GM10248 (cell line): ENCODE measurements around the gene PCDHGC5.
A peak's percentile ranks its signal among the peaks of the same experiment; 100 is the strongest.

Source experiments
- CTCF ChIA-PET: fragments of 300-600 bp; sonication (Branson Sonifier 250); formaldehyde crosslinking; extraction: SDS; loops from one replicate; lab custom pipeline; 2021; ENCODE audit warnings: antibody characterized with exemption; lab: Yijun Ruan, JAX
- POLR2A ChIA-PET: fragments of 350-650 bp; sonication (Branson Sonifier 250); formaldehyde crosslinking; extraction: SDS; loops from one replicate; lab custom pipeline; 2020; ENCODE audit warnings: antibody characterized with exemption; lab: Yijun Ruan, JAX
- DNase-seq: peaks from one replicate; pipeline ENCODE4 v3.0.0; 2012; ENCODE audit errors: extremely low spot score
- TF ChIP-seq, protein P1 (sequence below): IDR thresholded peaks from 2 replicates; pipeline ENCODE4 v1.5.1; 2012; ENCODE audit warnings: mild to moderate bottlenecking, low read depth; ENCODE audit errors: extremely low read depth, missing control alignments, control extremely low read depth

Gene PCDHGC5

DNA sequence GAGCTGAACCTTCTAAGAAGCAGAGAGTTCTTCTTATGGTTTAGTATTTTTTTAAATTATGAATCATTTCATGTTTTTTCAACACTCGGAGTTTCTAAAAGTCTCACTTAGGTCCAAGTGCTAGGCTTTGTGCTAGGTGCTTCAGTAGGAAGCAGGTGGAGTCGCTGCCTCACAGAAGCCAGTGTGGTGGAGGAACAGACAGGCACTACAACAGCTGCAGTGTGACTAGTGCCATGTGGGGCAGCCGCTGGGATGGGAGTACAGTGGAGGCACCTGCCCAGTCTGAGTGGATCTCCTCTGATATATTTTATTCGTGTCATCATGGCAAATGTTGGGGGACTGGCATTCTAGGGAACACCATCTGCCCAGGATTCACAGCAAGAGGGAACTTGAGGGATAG, 15.3 kb downstream of the PCDHGC5 start:
- CTCF ChIA-PET, result interaction anchor here (1.0 to 14.8 kb wide), 7 partner anchors 9 to 88 kb away, joined by 3 to 214 read pairs (median 11); partner anchors contain the start of genes PCDHGA10, PCDHGA11, PCDHGB7 and PCDHGC3
- POLR2A ChIA-PET, result no interaction called here
- TF ChIP-seq, protein P1, sequence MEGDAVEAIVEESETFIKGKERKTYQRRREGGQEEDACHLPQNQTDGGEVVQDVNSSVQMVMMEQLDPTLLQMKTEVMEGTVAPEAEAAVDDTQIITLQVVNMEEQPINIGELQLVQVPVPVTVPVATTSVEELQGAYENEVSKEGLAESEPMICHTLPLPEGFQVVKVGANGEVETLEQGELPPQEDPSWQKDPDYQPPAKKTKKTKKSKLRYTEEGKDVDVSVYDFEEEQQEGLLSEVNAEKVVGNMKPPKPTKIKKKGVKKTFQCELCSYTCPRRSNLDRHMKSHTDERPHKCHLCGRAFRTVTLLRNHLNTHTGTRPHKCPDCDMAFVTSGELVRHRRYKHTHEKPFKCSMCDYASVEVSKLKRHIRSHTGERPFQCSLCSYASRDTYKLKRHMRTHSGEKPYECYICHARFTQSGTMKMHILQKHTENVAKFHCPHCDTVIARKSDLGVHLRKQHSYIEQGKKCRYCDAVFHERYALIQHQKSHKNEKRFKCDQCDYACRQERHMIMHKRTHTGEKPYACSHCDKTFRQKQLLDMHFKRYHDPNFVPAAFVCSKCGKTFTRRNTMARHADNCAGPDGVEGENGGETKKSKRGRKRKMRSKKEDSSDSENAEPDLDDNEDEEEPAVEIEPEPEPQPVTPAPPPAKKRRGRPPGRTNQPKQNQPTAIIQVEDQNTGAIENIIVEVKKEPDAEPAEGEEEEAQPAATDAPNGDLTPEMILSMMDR, result no peak
- peak; percentile 9 for DNase-seq

DNA sequence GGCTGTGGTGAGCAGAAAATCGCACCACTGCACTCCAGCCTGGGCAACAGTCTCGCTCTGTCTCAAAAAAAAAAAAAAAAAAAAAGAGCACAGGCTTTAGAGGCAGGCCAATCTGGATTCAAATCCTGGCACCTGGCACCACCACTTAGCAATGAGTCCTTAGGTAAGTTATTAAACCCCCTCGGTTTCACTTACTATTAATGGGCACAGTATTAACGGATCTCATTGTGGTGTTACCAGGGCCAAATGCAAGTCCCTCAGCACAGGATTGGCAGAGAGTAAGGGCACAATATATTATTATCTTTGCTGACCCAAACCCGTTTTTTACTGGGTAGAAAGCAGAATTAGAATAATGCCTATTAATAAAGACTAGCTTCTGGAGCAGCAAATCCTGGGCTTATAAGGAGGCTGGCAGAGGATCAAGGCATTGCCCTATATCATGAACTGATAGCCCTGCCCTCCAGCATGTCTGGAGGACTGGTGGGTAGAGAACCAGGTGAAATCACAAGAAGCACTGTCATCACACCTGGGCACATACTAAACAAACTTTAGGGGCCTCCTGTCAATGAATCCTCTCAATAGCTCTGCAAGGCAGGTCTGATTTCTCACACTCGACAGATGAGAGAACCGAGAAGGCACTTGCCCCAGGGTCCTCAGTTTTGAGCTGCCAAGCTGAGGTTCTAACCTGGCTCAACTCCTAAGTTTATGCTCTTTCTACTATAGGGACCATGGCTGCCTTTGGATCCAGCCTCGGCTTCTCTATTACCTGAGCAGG, 17.7 kb downstream of the PCDHGC5 start:
- TF ChIP-seq, protein P1, result no peak

DNA sequence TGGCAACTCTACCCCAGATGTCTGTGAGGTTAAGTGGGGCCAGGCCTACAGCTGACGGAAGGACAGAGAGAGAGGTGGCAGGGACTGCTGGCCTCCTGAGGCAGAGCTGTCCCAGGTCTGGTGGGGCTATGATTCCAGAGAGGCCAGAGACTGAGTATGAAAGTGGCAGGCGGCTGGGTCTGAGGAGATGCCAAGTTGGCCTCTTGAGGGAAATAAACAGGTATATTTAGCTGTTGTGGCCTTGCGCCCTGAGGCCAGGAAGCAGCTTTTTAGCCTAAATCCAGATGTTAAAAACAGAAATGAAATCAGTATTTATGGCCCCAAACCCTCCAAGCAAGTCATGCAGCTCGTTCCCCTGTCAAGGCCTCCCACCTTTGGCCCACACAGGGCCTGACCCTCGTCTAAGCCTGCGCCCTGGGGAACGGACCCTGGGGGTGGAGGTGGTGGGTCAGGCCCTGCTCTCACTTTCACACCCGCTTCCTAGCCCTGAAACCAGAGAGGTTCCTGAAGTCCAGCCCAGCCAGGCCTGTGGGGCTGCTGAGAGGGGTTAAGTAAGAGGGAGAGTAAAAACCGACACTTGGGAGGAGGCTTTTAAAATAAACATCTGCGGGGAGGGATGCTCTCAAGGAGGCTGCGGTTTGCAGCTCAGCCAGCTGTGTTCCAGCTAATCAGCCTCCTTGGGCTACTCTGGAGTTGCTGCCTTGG, 18.7 kb downstream of the PCDHGC5 start:
- ChIA-PET CTCF (interaction anchor here (0.9 to 14.8 kb wide), 19 partner anchors 8 to 177 kb away, joined by 3 to 214 read pairs (median 5); partner anchors contain the start of genes PCDHGA1, PCDHGA10, PCDHGA11 and PCDHGB7), POLR2A (no interaction called here)
- TF ChIP-seq, protein P1, result no peak
- peak; percentile 63 for DNase-seq

More for the DNA sequence above, 17.7 kb downstream of the PCDHGC5 start:
- ChIA-PET CTCF (interaction anchor here (1.1 to 14.8 kb wide), 15 partner anchors 9 to 176 kb away, joined by 3 to 214 read pairs (median 7); partner anchors contain the start of genes PCDHGA1, PCDHGA10, PCDHGA11 and PCDHGB7), POLR2A (no interaction called here)
- no peak for DNase-seq

DNA sequence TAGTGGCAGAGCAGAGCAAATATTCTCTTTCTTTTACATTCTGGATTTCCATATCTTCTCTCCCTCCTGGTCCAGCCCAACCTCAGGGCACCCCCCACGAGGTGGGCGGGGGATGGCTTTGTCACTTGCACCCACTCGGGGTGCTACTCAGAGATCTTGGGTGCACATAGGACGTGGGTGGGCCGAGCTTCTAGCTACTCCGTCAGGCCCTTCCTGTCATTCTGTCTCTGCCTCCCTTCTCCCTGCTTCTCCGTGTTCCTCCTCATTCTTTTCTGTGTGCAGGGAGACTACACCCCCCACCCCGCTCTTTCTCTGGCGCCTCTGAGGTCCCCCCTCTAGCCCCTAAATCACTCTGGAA, 19.5 kb downstream of the PCDHGC5 start:
- CTCF ChIA-PET, result interaction anchor here (0.9 to 14.8 kb wide), 16 partner anchors 9 to 178 kb away, joined by 3 to 214 read pairs (median 8); partner anchors contain the start of genes PCDHGA1, PCDHGA10, PCDHGA11 and PCDHGB7
- DNase-seq, result no peak
- TF ChIP-seq, protein P1, result no peak
- POLR2A ChIA-PET, result no interaction called here

DNA sequence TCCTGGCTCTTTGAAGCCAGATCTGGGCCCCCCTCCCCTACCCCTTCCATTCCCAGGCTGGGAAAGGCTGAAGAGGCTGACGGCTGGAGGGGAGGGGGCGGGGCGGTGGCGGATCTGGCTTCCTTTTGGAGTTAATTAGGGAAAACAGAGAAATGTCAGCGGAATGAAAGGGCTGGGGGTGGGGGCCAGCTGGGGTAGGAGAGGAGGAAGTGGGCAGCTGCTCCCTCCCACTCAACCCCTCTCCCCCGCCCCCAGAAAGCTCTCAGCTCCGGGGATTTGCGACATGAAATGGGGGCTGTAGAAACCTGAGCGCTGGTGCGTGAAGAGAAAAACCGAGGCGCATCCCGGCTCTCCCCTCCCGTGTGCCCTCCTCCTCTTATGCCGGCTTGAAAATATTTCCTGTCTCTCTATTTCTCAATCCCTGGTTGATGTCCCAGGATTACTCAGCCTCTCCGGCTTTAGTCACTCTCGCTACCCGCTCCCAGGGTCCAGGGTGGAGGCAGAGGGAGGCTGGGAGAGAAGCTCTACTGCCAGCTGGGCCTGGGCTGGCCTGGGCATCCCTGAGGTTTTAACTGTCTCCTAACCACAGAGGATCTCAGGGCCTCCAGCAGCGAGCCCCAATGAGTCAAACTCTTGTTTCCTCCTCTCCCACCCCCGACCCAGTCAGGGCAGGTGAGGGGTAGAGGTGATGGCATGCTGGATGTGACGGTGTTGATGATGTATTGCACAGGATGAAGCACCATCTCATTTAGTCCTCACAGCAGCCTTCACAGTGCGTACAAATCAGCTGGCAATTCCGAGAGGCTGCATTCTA, 20.1 kb downstream of the PCDHGC5 start:
- DNase-seq, result peak; percentile 38
- TF ChIP-seq, protein P1, result no peak
- CTCF ChIA-PET, result interaction anchor here (0.7 to 14.8 kb wide), 19 partner anchors 9 to 180 kb away, joined by 3 to 214 read pairs (median 4); partner anchors contain the start of genes DIAPH1, PCDHGA1, PCDHGA10 and PCDHGA11
- POLR2A ChIA-PET, result interaction anchor here (0.6 kb wide), 1 partner anchor 19 kb away, joined by 3 read pairs; no protein-coding TSS in a partner anchor
